WTC11 (cell line): Measurements from ENCODE around the gene GPATCH3. TPM values are rescaled to one million over a fixed set of nuclear protein-coding genes. Genes with fewer than 3 reads are reported as not detected.

ENCODE experiments used
- ATAC-seq: fragments of 200-7000 bp; cut with Tn5 transposase; 2 replicates; pipeline ENCODE4 v1.10.0; 2021; ENCODE audit warnings: mild to moderate bottlenecking, moderate library complexity
- CTCF ChIA-PET: fragments of 300-600 bp; sonication (Branson Sonifier 250); formaldehyde crosslinking; loops from one replicate; lab custom pipeline; 2021; ENCODE audit warnings: antibody characterized with exemption; lab: Charles Lee
- POLR2A ChIA-PET: fragments of 350-600 bp; sonication (Branson Sonifier 250); formaldehyde crosslinking; loops from one replicate; lab custom pipeline; 2021; ENCODE audit warnings: antibody characterized with exemption; lab: Charles Lee
- DNase-seq: peaks from one replicate; pipeline ENCODE4 v3.0.0; 2021; ENCODE audit warnings: low spot score
- H3K27ac Mint-ChIP-seq: 2 replicates; pipeline ENCODE4 v1.8.0; 2021; ENCODE audit warnings: mixed read lengths
- H3K27me3 Mint-ChIP-seq: 2 replicates; pipeline ENCODE4 v1.8.0; 2021; ENCODE audit warnings: low read depth, mild to moderate bottlenecking, moderate library complexity, mixed read lengths
- H3K36me3 Mint-ChIP-seq: 2 replicates; pipeline ENCODE4 v1.8.0; 2021; ENCODE audit warnings: mixed read lengths
- H3K4me1 Mint-ChIP-seq: 2 replicates; pipeline ENCODE4 v1.8.0; 2022; ENCODE audit warnings: mixed read lengths
- H3K4me3 Mint-ChIP-seq: 2 replicates; pipeline ENCODE4 v1.8.0; 2021; ENCODE audit warnings: mild to moderate bottlenecking, moderate library complexity, mixed read lengths
- H3K9me3 Mint-ChIP-seq: 2 replicates; pipeline ENCODE4 v1.8.0; 2021; ENCODE audit warnings: mixed read lengths
- CBFB ChIP-seq: sonication (generic); formaldehyde crosslinking; IDR thresholded peaks from 2 replicates; pipeline ENCODE4 v1.8.1; 2022; ENCODE audit warnings: mild to moderate bottlenecking, low read depth, missing genetic modification reagents
- FOXJ3 ChIP-seq: sonication (generic); formaldehyde crosslinking; IDR thresholded peaks from 2 replicates; pipeline ENCODE4 v1.9.0; 2021; ENCODE audit warnings: missing genetic modification reagents, mild to moderate bottlenecking, borderline replicate concordance
- GRHL2 ChIP-seq: fragments of 250-450 bp; sonication (Bioruptor Pico); IDR thresholded peaks from 2 replicates; pipeline ENCODE4 v1.8.0; 2022; ENCODE audit warnings: mild to moderate bottlenecking, moderate library complexity; ENCODE audit not compliant: insufficient replicate concordance, severe bottlenecking
- HMGA2 ChIP-seq: fragments of 250-450 bp; sonication (Bioruptor Pico); IDR thresholded peaks from 2 replicates; pipeline ENCODE4 v1.4.0; 2021; ENCODE audit warnings: mild to moderate bottlenecking, moderate library complexity
- KAT7 ChIP-seq: sonication (generic); formaldehyde crosslinking; IDR thresholded peaks from 2 replicates; pipeline ENCODE4 v1.8.1; 2023; ENCODE audit warnings: missing genetic modification reagents, mild to moderate bottlenecking, borderline replicate concordance
- MXD4 ChIP-seq: fragments of 250-450 bp; sonication (Bioruptor Pico); IDR thresholded peaks from 2 replicates; pipeline ENCODE4 v1.8.0; 2021; ENCODE audit warnings: mild to moderate bottlenecking, moderate library complexity, borderline replicate concordance
- NFATC4 ChIP-seq: fragments of 250-450 bp; sonication (Bioruptor Pico); IDR thresholded peaks from 2 replicates; pipeline ENCODE4 v1.9.0; 2021; ENCODE audit warnings: mild to moderate bottlenecking
- NFYB ChIP-seq: sonication (generic); formaldehyde crosslinking; conservative IDR thresholded peaks from 2 replicates; pipeline ENCODE4 v1.8.0; 2022; ENCODE audit warnings: low read depth, missing genetic modification reagents
- NR2C2 ChIP-seq: sonication (generic); formaldehyde crosslinking; IDR thresholded peaks from 2 replicates; pipeline ENCODE4 v1.8.0; 2022; ENCODE audit warnings: mild to moderate bottlenecking, missing genetic modification reagents
- NR3C1 ChIP-seq: sonication (generic); formaldehyde crosslinking; conservative IDR thresholded peaks from 2 replicates; pipeline ENCODE4 v1.8.1; 2023; ENCODE audit warnings: low read depth, mild to moderate bottlenecking, missing genetic modification reagents
- TCF7 ChIP-seq: sonication (generic); formaldehyde crosslinking; IDR thresholded peaks from 2 replicates; pipeline ENCODE4 v1.8.0; 2022; ENCODE audit warnings: mild to moderate bottlenecking, low read depth, missing genetic modification reagents, moderate library complexity
- ZNF138 ChIP-seq: sonication (generic); formaldehyde crosslinking; conservative IDR thresholded peaks from 2 replicates; pipeline ENCODE4 v1.8.1; 2022; ENCODE audit warnings: mild to moderate bottlenecking, moderate library complexity, missing genetic modification reagents
- ZNF317 ChIP-seq: sonication (generic); formaldehyde crosslinking; IDR thresholded peaks from 2 replicates; pipeline ENCODE4 v1.8.1; 2023; ENCODE audit warnings: low read depth, mild to moderate bottlenecking, moderate library complexity, missing genetic modification reagents, borderline replicate concordance
- ZNF423 ChIP-seq: fragments of 250-450 bp; sonication (Bioruptor Pico); IDR thresholded peaks from 2 replicates; pipeline ENCODE4 v2.1.2; 2022; ENCODE audit warnings: mild to moderate bottlenecking, moderate library complexity
- ZNF671 ChIP-seq: fragments of 250-450 bp; sonication (Bioruptor Pico); IDR thresholded peaks from 2 replicates; pipeline ENCODE4 v1.8.0; 2021; ENCODE audit warnings: mild to moderate bottlenecking
- total RNA-seq: library from RNA; stranded (reverse); gene quantifications from 3 replicates; pipeline ENCODE4 v1.2.3, GENCODE V29; 2021
- TF ChIP-seq, protein P1 (sequence below): fragments of 250-450 bp; sonication (Bioruptor Pico); IDR thresholded peaks from 2 replicates; pipeline ENCODE4 v1.9.0; 2021; ENCODE audit warnings: mild to moderate bottlenecking
- TF ChIP-seq, protein P2 (sequence below): fragments of 200-600 bp; IDR thresholded peaks from 2 replicates; pipeline ENCODE4 v1.8.0; 2022; ENCODE audit warnings: antibody characterized with exemption

GPATCH3 gene
- total RNA-seq, 1 experiment from 2014 or later: 19.2 TPM

DNA sequence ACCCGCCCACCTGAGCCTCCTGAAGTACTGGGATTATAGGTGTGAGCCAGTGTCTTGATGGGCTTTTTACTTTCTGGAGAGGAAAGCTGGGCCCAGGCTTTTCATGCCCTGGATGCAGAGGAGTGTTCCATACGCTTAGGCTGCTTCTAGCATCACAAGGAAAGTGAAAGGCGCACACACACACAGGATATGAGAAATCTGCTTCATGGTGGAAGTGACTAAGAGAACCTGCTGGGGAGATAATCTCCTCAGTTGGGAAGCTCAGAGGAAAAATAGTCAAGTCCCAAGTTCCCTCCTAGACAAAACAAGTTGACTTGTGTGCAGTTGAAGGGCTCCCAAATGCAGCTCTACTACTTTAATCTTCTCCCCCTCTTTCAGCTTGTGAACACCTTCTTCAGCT is 23.4 kb upstream of the GPATCH3 start (continued):
- TF ChIP-seq TCF7 (CRISPR knock-in tag) (no peak), ZNF317 (CRISPR knock-in tag) (no peak)
- TF ChIP-seq, all 79 proteins: peak for 0

DNA sequence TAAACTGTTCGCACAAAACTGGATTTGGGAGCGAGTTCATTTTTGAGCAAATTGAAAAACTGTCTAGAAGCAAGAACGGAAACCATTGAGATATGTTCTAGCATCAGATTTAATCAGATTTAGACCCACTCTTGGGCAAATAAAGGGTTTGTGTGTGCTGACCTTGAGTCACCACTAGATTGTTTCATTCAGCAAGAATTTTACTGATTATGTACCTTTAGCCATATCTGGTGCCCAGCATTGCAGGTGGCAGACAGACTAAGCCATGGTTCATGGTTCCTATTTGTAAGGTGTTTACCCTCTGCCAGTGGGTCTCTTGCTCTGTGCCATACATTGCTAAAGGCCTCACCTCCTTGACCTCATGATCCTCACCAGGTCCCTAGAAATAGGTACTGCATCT is 22.6 kb upstream of the GPATCH3 start:
- peaks cover 38% of the 10 kb centered on the region for H3K36me3 Mint-ChIP-seq
- H3K9me3 Mint-ChIP-seq: no peaks in the 10 kb centered on the region
- ATAC-seq: no peak
- DNase-seq: no peak
- peak overlapping the region; percentile 85 for H3K27ac Mint-ChIP-seq
- peak overlapping the region; percentile 90 for H3K4me3 Mint-ChIP-seq
- H3K4me1 Mint-ChIP-seq: peaks cover 21% of the 10 kb centered on the region
- ChIA-PET POLR2A (no interaction called here), CTCF (no interaction called here)
- no peaks in the 10 kb centered on the region for H3K27me3 Mint-ChIP-seq
- TF ChIP-seq, protein P1, sequence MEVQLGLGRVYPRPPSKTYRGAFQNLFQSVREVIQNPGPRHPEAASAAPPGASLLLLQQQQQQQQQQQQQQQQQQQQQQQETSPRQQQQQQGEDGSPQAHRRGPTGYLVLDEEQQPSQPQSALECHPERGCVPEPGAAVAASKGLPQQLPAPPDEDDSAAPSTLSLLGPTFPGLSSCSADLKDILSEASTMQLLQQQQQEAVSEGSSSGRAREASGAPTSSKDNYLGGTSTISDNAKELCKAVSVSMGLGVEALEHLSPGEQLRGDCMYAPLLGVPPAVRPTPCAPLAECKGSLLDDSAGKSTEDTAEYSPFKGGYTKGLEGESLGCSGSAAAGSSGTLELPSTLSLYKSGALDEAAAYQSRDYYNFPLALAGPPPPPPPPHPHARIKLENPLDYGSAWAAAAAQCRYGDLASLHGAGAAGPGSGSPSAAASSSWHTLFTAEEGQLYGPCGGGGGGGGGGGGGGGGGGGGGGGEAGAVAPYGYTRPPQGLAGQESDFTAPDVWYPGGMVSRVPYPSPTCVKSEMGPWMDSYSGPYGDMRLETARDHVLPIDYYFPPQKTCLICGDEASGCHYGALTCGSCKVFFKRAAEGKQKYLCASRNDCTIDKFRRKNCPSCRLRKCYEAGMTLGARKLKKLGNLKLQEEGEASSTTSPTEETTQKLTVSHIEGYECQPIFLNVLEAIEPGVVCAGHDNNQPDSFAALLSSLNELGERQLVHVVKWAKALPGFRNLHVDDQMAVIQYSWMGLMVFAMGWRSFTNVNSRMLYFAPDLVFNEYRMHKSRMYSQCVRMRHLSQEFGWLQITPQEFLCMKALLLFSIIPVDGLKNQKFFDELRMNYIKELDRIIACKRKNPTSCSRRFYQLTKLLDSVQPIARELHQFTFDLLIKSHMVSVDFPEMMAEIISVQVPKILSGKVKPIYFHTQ: no peak
- TF ChIP-seq NR2C2 (CRISPR knock-in tag) (no peak), ZNF423 (no peak)

DNA sequence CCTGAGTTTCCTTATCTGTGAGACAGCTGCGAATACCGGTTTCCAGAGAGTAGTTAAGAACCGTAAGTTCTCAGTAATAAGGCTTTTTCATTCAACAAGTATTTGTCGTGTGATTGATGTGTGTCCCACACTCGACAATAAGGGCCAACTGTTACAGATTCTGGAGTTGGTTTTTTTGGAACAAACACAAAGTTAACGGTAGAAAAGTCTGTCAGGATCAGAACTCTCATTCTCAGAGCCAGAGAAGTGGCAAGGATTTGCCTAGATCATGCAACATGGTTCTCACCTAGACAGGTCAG is 22.1 kb upstream of the GPATCH3 start:
- no peak for TF ChIP-seq CBFB (CRISPR knock-in tag)
- no peak for TF ChIP-seq NFYB (CRISPR knock-in tag)
- TF ChIP-seq KAT7 (CRISPR knock-in tag): no peak
- TF ChIP-seq HMGA2 (CRISPR knock-in tag): no peak
- no peak for TF ChIP-seq ZNF138 (CRISPR knock-in tag)
- TF ChIP-seq FOXJ3: no peak
- no peak for TF ChIP-seq TCF7 (CRISPR knock-in tag)
- no peak for TF ChIP-seq NFATC4 (CRISPR knock-in tag)
- TF ChIP-seq MXD4: no peak
- TF ChIP-seq, protein P1: no peak
- TF ChIP-seq, protein P2, sequence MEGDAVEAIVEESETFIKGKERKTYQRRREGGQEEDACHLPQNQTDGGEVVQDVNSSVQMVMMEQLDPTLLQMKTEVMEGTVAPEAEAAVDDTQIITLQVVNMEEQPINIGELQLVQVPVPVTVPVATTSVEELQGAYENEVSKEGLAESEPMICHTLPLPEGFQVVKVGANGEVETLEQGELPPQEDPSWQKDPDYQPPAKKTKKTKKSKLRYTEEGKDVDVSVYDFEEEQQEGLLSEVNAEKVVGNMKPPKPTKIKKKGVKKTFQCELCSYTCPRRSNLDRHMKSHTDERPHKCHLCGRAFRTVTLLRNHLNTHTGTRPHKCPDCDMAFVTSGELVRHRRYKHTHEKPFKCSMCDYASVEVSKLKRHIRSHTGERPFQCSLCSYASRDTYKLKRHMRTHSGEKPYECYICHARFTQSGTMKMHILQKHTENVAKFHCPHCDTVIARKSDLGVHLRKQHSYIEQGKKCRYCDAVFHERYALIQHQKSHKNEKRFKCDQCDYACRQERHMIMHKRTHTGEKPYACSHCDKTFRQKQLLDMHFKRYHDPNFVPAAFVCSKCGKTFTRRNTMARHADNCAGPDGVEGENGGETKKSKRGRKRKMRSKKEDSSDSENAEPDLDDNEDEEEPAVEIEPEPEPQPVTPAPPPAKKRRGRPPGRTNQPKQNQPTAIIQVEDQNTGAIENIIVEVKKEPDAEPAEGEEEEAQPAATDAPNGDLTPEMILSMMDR: no peak
- TF ChIP-seq ZNF671 (CRISPR knock-in tag): no peak
- TF ChIP-seq NR3C1 (CRISPR knock-in tag): no peak
- TF ChIP-seq GRHL2 (CRISPR knock-in tag): no peak
- CTCF ChIA-PET: interaction anchor here (1.5 kb wide), 1 partner anchor 112 kb away, joined by 3 read pairs; no protein-coding TSS in a partner anchor
- ATAC-seq: no peak
- no peaks in the 10 kb centered on the region for H3K27me3 Mint-ChIP-seq
- peak overlapping the region; percentile 90 for H3K4me3 Mint-ChIP-seq
- no peaks in the 10 kb centered on the region for H3K9me3 Mint-ChIP-seq
- peak overlapping the region; percentile 85; the same call in 1 of the 2 replicates for H3K27ac Mint-ChIP-seq
- no peak for DNase-seq
- POLR2A ChIA-PET: interaction anchor here (0.6 to 1.1 kb wide), 2 partner anchors 21 to 277 kb away, joined by 3 to 5 read pairs; no protein-coding TSS in a partner anchor
- peaks cover 21% of the 10 kb centered on the region for H3K4me1 Mint-ChIP-seq
- H3K36me3 Mint-ChIP-seq: peaks cover 34% of the 10 kb centered on the region
